HepG2 (cell line): Measurements from ENCODE around the gene MARK4. TPM values are rescaled to one million over a fixed set of nuclear protein-coding genes. Genes with fewer than 3 reads are reported as not detected.

Experiments
- ATAD3A ChIP-seq: sonication (generic); formaldehyde crosslinking; IDR thresholded peaks from 2 replicates; pipeline ENCODE4 v1.4.0; 2020; ENCODE audit warnings: missing genetic modification reagents
- BRD4 ChIP-seq: sonication (generic); formaldehyde crosslinking; IDR thresholded peaks from 2 replicates; pipeline ENCODE4 v1.4.0; 2020; ENCODE audit warnings: missing genetic modification reagents
- DNMT3B ChIP-seq: conservative IDR thresholded peaks from 2 replicates; pipeline ENCODE4 v1.6.1; 2016; ENCODE audit warnings: missing biosample characterization, control low read depth
- FOXA1 ChIP-seq, 2 experiments: fragments of 450-650 bp in 1 of 2; sonication (generic) in 1 of 2; formaldehyde crosslinking in 1 of 2; IDR thresholded peaks; 2 replicates each; pipeline versions ENCODE4 v1.4.0 to v1.6.1; 2016 to 2020; ENCODE audit warnings: missing genetic modification reagents in 1 of 2
- FOXA3 ChIP-seq: IDR thresholded peaks from 2 replicates; pipeline ENCODE4 v1.6.1; 2016; ENCODE audit warnings: missing genetic modification reagents, missing compliant biosample characterization
- FOXP4 ChIP-seq: sonication (generic); formaldehyde crosslinking; IDR thresholded peaks from 2 replicates; pipeline ENCODE4 v1.4.0; 2020; ENCODE audit warnings: missing genetic modification reagents
- HNRNPL ChIP-seq: fragments of 200-400 bp; formaldehyde crosslinking; IDR thresholded peaks from 2 replicates; pipeline ENCODE4 v1.6.1; 2017; ENCODE audit warnings: mild to moderate bottlenecking, low read depth, low read length
- JDP2 ChIP-seq: sonication (generic); formaldehyde crosslinking; IDR thresholded peaks from 2 replicates; pipeline ENCODE4 v1.8.1; 2022; ENCODE audit warnings: missing genetic modification reagents, borderline replicate concordance
- KDM5A ChIP-seq: fragments of 200-600 bp; sonication (generic); IDR thresholded peaks from 2 replicates; pipeline ENCODE4 v1.7.0; 2018; ENCODE audit warnings: antibody characterized with exemption, mild to moderate bottlenecking, low read length, borderline replicate concordance
- MED1 ChIP-seq: sonication (generic); formaldehyde crosslinking; IDR thresholded peaks from 2 replicates; pipeline ENCODE4 v1.4.0; 2020; ENCODE audit warnings: missing genetic modification reagents
- MYC ChIP-seq: sonication (generic); formaldehyde crosslinking; IDR thresholded peaks from 2 replicates; pipeline ENCODE4 v1.9.0; 2021; ENCODE audit warnings: missing genetic modification reagents, borderline replicate concordance
- NFIB ChIP-seq: sonication (generic); formaldehyde crosslinking; IDR thresholded peaks from 2 replicates; pipeline ENCODE4 v1.9.0; 2021; ENCODE audit warnings: missing genetic modification reagents, mild to moderate bottlenecking, borderline replicate concordance
- PHF21A ChIP-seq: sonication (generic); formaldehyde crosslinking; IDR thresholded peaks from 2 replicates; pipeline ENCODE4 v1.5.0; 2020; ENCODE audit warnings: mild to moderate bottlenecking, missing genetic modification reagents
- RBM22 ChIP-seq: fragments of 200-400 bp; formaldehyde crosslinking; optimal IDR thresholded peaks from 2 replicates; pipeline ENCODE3; 2017; ENCODE audit warnings: mild to moderate bottlenecking, low read length, moderate library complexity
- RFX1 ChIP-seq: fragments of 450-650 bp; IDR thresholded peaks from 2 replicates; pipeline ENCODE4 v1.6.1; 2017
- SALL1 ChIP-seq: sonication (generic); formaldehyde crosslinking; IDR thresholded peaks from 2 replicates; pipeline ENCODE4 v1.8.0; 2022; ENCODE audit warnings: mild to moderate bottlenecking, missing genetic modification reagents
- SAP130 ChIP-seq: IDR thresholded peaks from 2 replicates; pipeline ENCODE4 v1.6.1; 2016; ENCODE audit warnings: low read depth
- SIX4 ChIP-seq: sonication (generic); formaldehyde crosslinking; IDR thresholded peaks from 2 replicates; pipeline ENCODE4 v1.4.0; 2020; ENCODE audit warnings: missing genetic modification reagents
- SOX5 ChIP-seq: IDR thresholded peaks from 2 replicates; pipeline ENCODE4 v1.6.1; 2016; ENCODE audit warnings: borderline replicate concordance
- SRSF1 ChIP-seq: fragments of 200-400 bp; formaldehyde crosslinking; optimal IDR thresholded peaks from 2 replicates; pipeline ENCODE3; 2017; ENCODE audit warnings: mild to moderate bottlenecking, low read depth, low read length, moderate library complexity
- TERF1 ChIP-seq: sonication (generic); formaldehyde crosslinking; IDR thresholded peaks from 2 replicates; pipeline ENCODE4 v1.8.0; 2022; ENCODE audit warnings: mild to moderate bottlenecking, missing genetic modification reagents, moderate library complexity
- TSC22D2 ChIP-seq: sonication (generic); formaldehyde crosslinking; IDR thresholded peaks from 2 replicates; pipeline ENCODE4 v1.5.1; 2020; ENCODE audit warnings: missing genetic modification reagents, mild to moderate bottlenecking, borderline replicate concordance
- YEATS4 ChIP-seq: sonication (generic); formaldehyde crosslinking; IDR thresholded peaks from 2 replicates; pipeline ENCODE4 v1.4.0; 2020; ENCODE audit warnings: missing genetic modification reagents, borderline replicate concordance
- ZBTB43 ChIP-seq: sonication (generic); formaldehyde crosslinking; conservative IDR thresholded peaks from 2 replicates; pipeline ENCODE4 v1.4.0; 2020; ENCODE audit warnings: missing genetic modification reagents
- ZGPAT ChIP-seq: IDR thresholded peaks from 2 replicates; pipeline ENCODE4 v1.6.1; 2016; ENCODE audit warnings: mild to moderate bottlenecking
- ZNF558 ChIP-seq: sonication (generic); formaldehyde crosslinking; IDR thresholded peaks from 2 replicates; pipeline ENCODE4 v1.9.0; 2022; ENCODE audit warnings: mild to moderate bottlenecking, missing genetic modification reagents, borderline replicate concordance
- ZNF644 ChIP-seq: IDR thresholded peaks from 2 replicates; pipeline ENCODE4 v1.6.1; 2016; ENCODE audit warnings: low read depth
- ZNF841 ChIP-seq: sonication (generic); formaldehyde crosslinking; IDR thresholded peaks from 2 replicates; pipeline ENCODE4 v1.8.1; 2023; ENCODE audit warnings: missing genetic modification reagents, borderline replicate concordance
- polyA plus RNA-seq, 8 experiments: library from polyadenylated mRNA; depleted of rRNA in 3 of 8; stranded (reverse) in 7 of 8; unstranded in 1 of 8; fragments of >200 nt; fragmentation: Illumina TruSeq in 4 of 8; extraction: Trizol in 4 of 8; gene quantifications; 2 replicates each; pipeline versions ENCODE4 v1.2.1 to v1.2.3, GENCODE V29; 2011 to 2016; ENCODE audit warnings: low read depth in 4 of 8, missing spikeins in 1 of 8, mixed read lengths in 1 of 8; ENCODE audit not compliant: insufficient read depth in 1 of 8
- total RNA-seq, 5 experiments: library from RNA; depleted of rRNA; stranded (reverse); fragments of >200 nt; fragmentation: Illumina TruSeq; extraction: Trizol; gene quantifications; 2 replicates each; pipeline ENCODE4 v1.2.3, GENCODE V29; 2016; ENCODE audit warnings: low read depth in 1 of 5

The MARK4 gene
- total and polyA plus RNA-seq, 2 of the 13 experiments (the other 11 are each of a cell fraction or from before 2014, with no cell fraction given) = 7.0 to 12.2 TPM

DNA sequence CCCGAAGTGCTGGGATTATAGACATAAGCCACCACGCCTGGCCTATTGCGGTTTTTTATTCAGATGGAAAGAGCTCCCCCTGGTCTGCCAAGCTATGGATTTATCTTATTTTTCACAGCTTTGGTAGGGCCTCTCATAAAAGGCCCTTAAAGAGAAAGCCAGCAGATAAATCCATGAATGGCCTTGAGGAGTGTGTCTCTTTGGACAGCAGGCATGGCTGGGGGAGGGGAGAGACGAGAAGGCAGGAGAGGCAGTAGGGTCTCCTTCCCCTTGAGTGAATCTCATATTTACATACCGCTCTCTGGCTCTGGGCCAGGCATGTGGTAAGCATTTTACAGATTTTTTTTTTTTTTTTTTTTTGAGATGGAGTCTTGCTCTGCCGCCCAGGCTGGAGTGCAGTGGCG lies 25.2 kb downstream of the MARK4 start (continued):
- peak; percentile 43; the same call in 1 of the 2 replicates for TF ChIP-seq ZGPAT
- peak; percentile 18; the same call in 1 of the 2 replicates for TF ChIP-seq FOXP4 (CRISPR knock-in tag)
- no peak for TF ChIP-seq JDP2 (CRISPR knock-in tag)
- no peak for TF ChIP-seq TSC22D2 (CRISPR knock-in tag)
- no peak for TF ChIP-seq SIX4 (CRISPR knock-in tag)
- peak; percentile 47 for TF ChIP-seq PHF21A (CRISPR knock-in tag)
- no peak for TF ChIP-seq ATAD3A (CRISPR knock-in tag)
- TF ChIP-seq BRD4 (CRISPR knock-in tag) = no peak
- TF ChIP-seq TERF1 (CRISPR knock-in tag) = no peak
- TF ChIP-seq RFX1 = no peak
- TF ChIP-seq DNMT3B = no peak
- no peak for TF ChIP-seq ZNF841 (CRISPR knock-in tag)
- peak; percentile 61; the same call in 1 of the 2 replicates for TF ChIP-seq SALL1 (CRISPR knock-in tag)
- 0 out of 2 replicates have a peak, but pooled peaks have one; percentile 39 for TF ChIP-seq MYC (CRISPR knock-in tag)
- TF ChIP-seq ZBTB43 (CRISPR knock-in tag) = no peak
- no peak for TF ChIP-seq ZNF558 (CRISPR knock-in tag)
- no peak for TF ChIP-seq KDM5A
- no peak for TF ChIP-seq SOX5 (CRISPR knock-in tag)
- no peak for TF ChIP-seq NFIB (CRISPR knock-in tag)
- TF ChIP-seq ZNF644 (CRISPR knock-in tag) = no peak
- no peak for TF ChIP-seq FOXA1 (IDR thresholded peaks at IDR 0.05)
- peak; percentile 82 for TF ChIP-seq FOXA1 (CRISPR knock-in tag; IDR thresholded peaks at IDR 0.05)
- TF ChIP-seq SRSF1 = no peak
- peak; percentile 69 for TF ChIP-seq FOXA3
- TF ChIP-seq YEATS4 = peak; percentile 37; the same call in 1 of the 2 replicates
- no peak for TF ChIP-seq HNRNPL
- TF ChIP-seq MED1 = peak; percentile 41
- TF ChIP-seq SAP130 (CRISPR knock-in tag) = 0 out of 2 replicates have a peak, but pooled peaks have one; percentile 11
- no peak for TF ChIP-seq RBM22
